WERI-Rb-1 (cell line): ENCODE data around the gene METAP1.
"Not testable (repeated sequence)": the region's sequence is repeated elsewhere in the genome, so short reads cannot be mapped to it uniquely, and the experiment has no call there.

Experiments
- DNase-seq: peaks from one replicate; pipeline ENCODE4 v3.0.0-alpha.2; 2020
- H3K27ac ChIP-seq: fragments of 250-450 bp; sonication (Bioruptor Pico); 2 replicates; pipeline ENCODE4 v1.5.1; 2020; ENCODE audit warnings: mild to moderate bottlenecking, moderate library complexity
- H3K27me3 ChIP-seq: fragments of 250-450 bp; sonication (Bioruptor Pico); 2 replicates; pipeline ENCODE4 v1.5.1; 2021; ENCODE audit warnings: mild to moderate bottlenecking, low read depth, moderate library complexity; ENCODE audit not compliant: insufficient read depth, severe bottlenecking
- H3K36me3 ChIP-seq: fragments of 250-450 bp; sonication (Bioruptor Pico); 2 replicates; pipeline ENCODE4 v1.5.1; 2020; ENCODE audit warnings: mild to moderate bottlenecking, moderate library complexity
- H3K4me3 ChIP-seq: 2 replicates; pipeline ENCODE4 v1.5.1; 2011; ENCODE audit warnings: low read depth, mild to moderate bottlenecking, control low read depth, low read length
- H3K9me3 ChIP-seq: fragments of 250-450 bp; sonication (Bioruptor Pico); 2 replicates; pipeline ENCODE4 v1.5.1; 2021; ENCODE audit warnings: mild to moderate bottlenecking, moderate library complexity; ENCODE audit not compliant: severe bottlenecking
- TF ChIP-seq, protein P1 (sequence below): IDR thresholded peaks from 2 replicates; pipeline ENCODE4 v1.5.1; 2011; ENCODE audit warnings: low read depth, mild to moderate bottlenecking, control low read depth, inconsistent platforms, low read length

The METAP1 gene

DNA sequence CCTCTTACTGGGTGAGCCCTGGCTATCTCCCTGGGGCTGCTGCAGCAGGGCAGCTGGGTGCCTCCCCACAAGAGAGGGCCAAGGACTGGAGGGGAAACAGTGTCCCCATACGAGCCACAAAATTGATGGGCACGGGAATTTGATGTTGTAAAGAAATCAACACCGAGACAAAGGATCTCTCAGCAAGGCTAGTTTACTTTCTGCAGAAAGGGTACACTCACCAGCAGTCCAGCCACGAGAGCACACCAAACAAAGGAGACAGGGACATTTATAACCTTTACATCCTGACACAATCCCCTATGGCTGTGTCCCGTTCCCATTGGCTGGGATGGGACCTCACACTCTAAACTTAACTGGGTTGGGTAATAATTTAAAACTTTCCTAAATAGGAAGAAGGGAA is 25.9 kb downstream of the METAP1 start:
- Histone ChIP-seq H3K27ac (no peak overlapping the region), H3K4me3 (no peak overlapping the region), H3K9me3 (peaks cover 12% of the 10 kb centered on the region), H3K27me3 (no peaks in the 10 kb centered on the region), H3K36me3 (no peaks in the 10 kb centered on the region; the same call in none of the 2 replicates)
- DNase-seq, result no peak
- TF ChIP-seq, protein P1, sequence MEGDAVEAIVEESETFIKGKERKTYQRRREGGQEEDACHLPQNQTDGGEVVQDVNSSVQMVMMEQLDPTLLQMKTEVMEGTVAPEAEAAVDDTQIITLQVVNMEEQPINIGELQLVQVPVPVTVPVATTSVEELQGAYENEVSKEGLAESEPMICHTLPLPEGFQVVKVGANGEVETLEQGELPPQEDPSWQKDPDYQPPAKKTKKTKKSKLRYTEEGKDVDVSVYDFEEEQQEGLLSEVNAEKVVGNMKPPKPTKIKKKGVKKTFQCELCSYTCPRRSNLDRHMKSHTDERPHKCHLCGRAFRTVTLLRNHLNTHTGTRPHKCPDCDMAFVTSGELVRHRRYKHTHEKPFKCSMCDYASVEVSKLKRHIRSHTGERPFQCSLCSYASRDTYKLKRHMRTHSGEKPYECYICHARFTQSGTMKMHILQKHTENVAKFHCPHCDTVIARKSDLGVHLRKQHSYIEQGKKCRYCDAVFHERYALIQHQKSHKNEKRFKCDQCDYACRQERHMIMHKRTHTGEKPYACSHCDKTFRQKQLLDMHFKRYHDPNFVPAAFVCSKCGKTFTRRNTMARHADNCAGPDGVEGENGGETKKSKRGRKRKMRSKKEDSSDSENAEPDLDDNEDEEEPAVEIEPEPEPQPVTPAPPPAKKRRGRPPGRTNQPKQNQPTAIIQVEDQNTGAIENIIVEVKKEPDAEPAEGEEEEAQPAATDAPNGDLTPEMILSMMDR, result no peak

DNA sequence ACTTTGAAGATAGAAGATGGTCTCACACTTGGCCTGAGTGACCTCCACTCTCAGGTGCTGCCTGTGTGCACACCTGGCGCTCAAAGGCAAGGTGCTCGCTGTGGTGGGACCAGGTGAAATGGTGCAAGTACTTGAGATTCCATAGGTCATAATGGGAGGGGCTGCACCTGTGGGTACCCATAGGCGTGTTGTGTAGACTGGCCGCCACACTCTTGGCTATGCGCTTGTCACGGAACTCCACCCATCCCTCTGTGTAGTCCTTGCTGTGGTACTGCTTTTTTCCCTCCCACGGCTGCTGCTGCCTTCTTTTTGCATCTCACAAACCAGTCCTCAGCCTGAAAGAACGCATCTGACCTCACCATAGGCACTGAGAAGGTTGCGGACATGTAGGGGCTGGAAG is 27.0 kb downstream of the METAP1 start:
- peaks cover 12% of the 10 kb centered on the region for H3K9me3 ChIP-seq
- no peak overlapping the region for H3K27ac ChIP-seq
- no peaks in the 10 kb centered on the region; the same call in none of the 2 replicates for H3K36me3 ChIP-seq
- no peaks in the 10 kb centered on the region for H3K27me3 ChIP-seq
- H3K4me3 ChIP-seq, result no peak overlapping the region
- TF ChIP-seq, protein P1, result no peak
- DNase-seq, result no peak

DNA sequence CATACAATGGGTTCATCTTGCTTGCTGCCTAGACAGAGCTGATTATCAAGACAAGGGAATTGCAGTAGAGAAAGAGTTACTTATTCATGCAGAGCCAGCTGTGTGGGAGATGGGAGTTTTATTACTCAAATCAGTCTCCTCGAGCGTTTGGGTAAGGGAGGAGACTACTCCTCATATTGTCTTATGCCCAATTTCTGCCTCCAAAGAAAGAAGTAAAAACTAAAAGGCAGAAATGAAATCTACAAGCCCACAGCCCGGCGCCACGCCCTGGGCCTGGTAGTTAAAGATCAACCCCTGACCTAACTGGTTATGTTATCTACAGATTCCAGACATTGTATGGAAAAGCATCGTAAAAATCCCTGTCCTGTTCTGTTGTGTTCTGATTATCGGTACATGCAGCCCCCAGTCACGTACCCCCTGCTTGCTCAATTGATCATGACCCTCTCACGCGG is 28.3 kb downstream of the METAP1 start:
- not testable (repeated sequence) for H3K36me3 ChIP-seq, H3K4me3 ChIP-seq, DNase-seq, H3K27me3 ChIP-seq
- Histone ChIP-seq H3K27ac (peak overlapping the region; percentile 23), H3K9me3 (peaks cover 12% of the 10 kb centered on the region)

DNA sequence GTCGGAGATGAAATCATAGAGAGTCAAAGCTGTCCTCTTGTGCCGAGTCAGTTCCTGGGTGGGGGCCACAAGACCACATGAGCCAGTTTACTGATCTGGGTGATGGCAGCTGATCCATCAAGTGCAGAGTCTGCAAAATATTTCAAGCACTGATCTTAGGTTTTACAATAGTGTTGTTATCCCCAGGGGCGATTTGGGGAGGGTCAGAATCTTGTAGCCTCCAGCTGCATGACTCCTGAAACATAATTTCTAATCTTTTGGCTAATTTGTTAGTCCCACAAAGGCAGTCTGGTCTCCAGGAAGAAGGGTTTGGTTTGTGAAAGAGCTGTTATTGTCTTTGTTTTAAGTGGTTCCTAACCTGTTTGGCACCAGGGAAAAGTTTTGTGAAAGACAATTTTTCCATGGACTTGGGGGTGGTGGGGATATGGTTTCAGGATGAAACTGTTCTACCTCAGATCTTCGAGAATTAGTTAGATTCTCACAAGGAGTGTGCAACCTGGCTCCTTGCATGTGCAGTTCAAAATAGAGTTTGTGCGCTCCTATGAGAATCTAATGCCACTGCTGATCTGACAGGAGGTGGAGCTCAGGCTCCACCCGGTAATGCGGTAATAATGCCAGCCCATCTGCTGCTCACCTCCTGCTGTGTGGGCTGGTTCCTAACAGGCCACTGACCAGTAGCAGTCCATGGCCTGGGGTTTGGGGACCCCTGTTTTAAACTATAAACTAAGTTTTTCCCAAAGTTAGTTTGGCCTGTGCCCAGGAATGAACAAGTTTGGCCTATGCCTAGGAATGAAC is 29.2 kb downstream of the METAP1 start:
- peak; percentile 82 for DNase-seq
- Histone ChIP-seq H3K27me3 (no peaks in the 10 kb centered on the region), H3K9me3 (peaks cover 10% of the 10 kb centered on the region), H3K36me3 (peaks cover 5% of the 10 kb centered on the region; the same call in 1 of the 2 replicates), H3K4me3 (no peak overlapping the region), H3K27ac (peak overlapping the region; percentile 23)
- TF ChIP-seq, protein P1, result peak; percentile 45; the same call in 1 of the 2 replicates

DNA sequence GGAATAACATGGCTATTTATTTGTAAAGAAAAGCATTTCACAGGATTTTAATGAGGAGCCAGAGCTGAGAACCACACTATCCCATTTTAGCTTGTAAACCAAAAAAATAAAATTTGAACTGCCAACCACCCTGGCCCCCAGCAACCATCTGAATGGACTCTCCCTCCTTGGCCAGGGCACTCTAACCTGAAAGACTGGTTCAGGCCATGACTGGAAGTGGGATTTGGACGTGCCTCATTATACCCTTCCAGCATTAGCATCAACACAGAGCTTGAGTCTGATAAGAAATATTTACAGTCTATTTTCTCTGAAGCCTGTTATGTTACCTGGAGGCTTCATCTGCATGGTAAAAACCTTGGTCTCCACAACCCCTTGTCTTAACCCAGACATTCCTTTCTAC is 30.0 kb downstream of the METAP1 start:
- no peaks in the 10 kb centered on the region for H3K27me3 ChIP-seq
- no peak overlapping the region for H3K4me3 ChIP-seq
- peaks cover 9% of the 10 kb centered on the region for H3K9me3 ChIP-seq
- peaks cover 5% of the 10 kb centered on the region for H3K36me3 ChIP-seq
- TF ChIP-seq, protein P1, result no peak
- DNase-seq, result no peak
- peak overlapping the region; percentile 15 for H3K27ac ChIP-seq

DNA sequence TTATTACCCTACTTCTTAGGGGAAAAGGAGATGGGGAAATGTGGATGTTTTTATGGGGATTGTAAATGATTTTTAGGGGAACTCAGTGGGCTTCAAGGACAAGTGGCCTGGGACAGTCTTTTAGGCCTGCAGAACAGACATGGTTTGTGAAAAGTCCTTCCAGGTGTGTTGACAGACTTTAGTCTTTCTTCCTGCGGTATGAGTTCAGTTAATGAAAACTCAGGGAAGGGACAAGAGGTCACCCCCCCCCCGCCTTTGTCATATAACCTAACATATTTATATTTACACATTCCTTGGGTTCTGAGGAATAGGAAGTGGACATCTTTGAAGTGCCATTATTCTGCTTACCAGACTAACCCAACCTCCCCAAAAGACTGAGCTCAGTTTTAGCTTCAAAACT is 31.8 kb downstream of the METAP1 start:
- H3K36me3 ChIP-seq, result peaks cover 5% of the 10 kb centered on the region
- no peaks in the 10 kb centered on the region for H3K9me3 ChIP-seq
- no peak overlapping the region for H3K27ac ChIP-seq
- TF ChIP-seq, protein P1, result no peak
- no peak overlapping the region for H3K4me3 ChIP-seq
- H3K27me3 ChIP-seq, result no peaks in the 10 kb centered on the region
- DNase-seq, result no peak
